ENCODE results near the gene ZMIZ1. TPM values are rescaled to one million over a fixed set of nuclear protein-coding genes. Genes with fewer than 3 reads are reported as not detected.

Gene ZMIZ1
- total and polyA plus RNA-seq, 2 donors (not counting 1 experiment from before 2014, with no cell fraction given), result 6.3 to 30.6 TPM

GRCh38 chr10:79168210-79168609 lies 99.4 kb downstream of the ZMIZ1 start:
- Histone ChIP-seq H3K4me3 (replicated peaks in 1 of 4; ENCODE audit: control extremely low read depth in 1 of 4, insufficient read depth in 1 of 4, low read depth in 3 of 4, low read length in 4 of 4) (no peak overlapping the region), H3K27ac (ENCODE audit: insufficient read depth, low read length) (no peak overlapping the region), H4K20me1 (ENCODE audit: control insufficient read depth, extremely low read depth, insufficient read depth, low read length) (no peaks in the 10 kb centered on the region), H2AFZ (ENCODE audit: low read length) (no peak overlapping the region), H3K27me3 (ENCODE audit: control insufficient read depth, insufficient read depth, low read length) (no peaks in the 10 kb centered on the region), H3K4me1 (ENCODE audit: control insufficient read depth, extremely low read depth, insufficient read depth, low read length) (peaks cover 4% of the 10 kb centered on the region), H3K9me3 (ENCODE audit: control insufficient read depth, insufficient read depth, low read depth, low read length) (no peaks in the 10 kb centered on the region), H3K79me2 (ENCODE audit: control insufficient read depth, insufficient read depth, low read length) (peaks cover 18% of the 10 kb centered on the region), H3K36me3 (ENCODE audit: control insufficient read depth, insufficient read depth, low read length) (peaks cover 20% of the 10 kb centered on the region), H3K9ac (ENCODE audit: insufficient read depth, low read length) (no peak overlapping the region), H3K4me2 (ENCODE audit: extremely low read depth, insufficient read depth, low read length) (no peak overlapping the region)
- TF ChIP-seq EZH2 (IDR thresholded peaks at IDR 0.05; ENCODE audit: low read length, missing control alignments), result no peak
- TF ChIP-seq CTCF (conservative IDR thresholded peaks at IDR 0.05 in 1 of 2, IDR thresholded peaks at IDR 0.05 in 1 of 2; ENCODE audit: low read depth in 1 of 2, low read length in 2 of 2), result no peak
- DNase-seq (ENCODE audit: low read depth in 2 of 2), result no peak

GRCh38 chr10:79170226-79170752 lies 101.5 kb downstream of the ZMIZ1 start:
- Histone ChIP-seq H3K79me2 (ENCODE audit: control insufficient read depth, insufficient read depth, low read length) (peaks cover 5% of the 10 kb centered on the region), H4K20me1 (ENCODE audit: control insufficient read depth, extremely low read depth, insufficient read depth, low read length) (no peaks in the 10 kb centered on the region)

GRCh38 chr10:79170993-79171392 lies 102.2 kb downstream of the ZMIZ1 start:
- Histone ChIP-seq H3K9me3 (ENCODE audit: control insufficient read depth, insufficient read depth, low read depth, low read length) (no peaks in the 10 kb centered on the region), H3K4me2 (ENCODE audit: extremely low read depth, insufficient read depth, low read length) (no peak overlapping the region), H3K27ac (ENCODE audit: insufficient read depth, low read length) (no peak overlapping the region), H3K79me2 (ENCODE audit: control insufficient read depth, insufficient read depth, low read length) (peaks cover 2% of the 10 kb centered on the region), H3K4me1 (ENCODE audit: control insufficient read depth, extremely low read depth, insufficient read depth, low read length) (peaks cover 7% of the 10 kb centered on the region), H3K27me3 (ENCODE audit: control insufficient read depth, insufficient read depth, low read length) (no peaks in the 10 kb centered on the region), H3K36me3 (ENCODE audit: control insufficient read depth, insufficient read depth, low read length) (peaks cover 17% of the 10 kb centered on the region), H2AFZ (ENCODE audit: low read length) (no peak overlapping the region), H4K20me1 (ENCODE audit: control insufficient read depth, extremely low read depth, insufficient read depth, low read length) (no peaks in the 10 kb centered on the region), H3K4me3 (replicated peaks in 1 of 4; ENCODE audit: control extremely low read depth in 1 of 4, insufficient read depth in 1 of 4, low read depth in 3 of 4, low read length in 4 of 4) (no peak overlapping the region), H3K9ac (ENCODE audit: insufficient read depth, low read length) (no peak overlapping the region)
- TF ChIP-seq CTCF (conservative IDR thresholded peaks at IDR 0.05 in 1 of 2, IDR thresholded peaks at IDR 0.05 in 1 of 2; ENCODE audit: low read depth in 1 of 2, low read length in 2 of 2), result no peak
- no peak for TF ChIP-seq EZH2 (IDR thresholded peaks at IDR 0.05; ENCODE audit: low read length, missing control alignments)
- DNase-seq (ENCODE audit: low read depth in 2 of 2), result no peak

More at GRCh38 chr10:79170226-79170752, 101.5 kb downstream of the ZMIZ1 start:
- Histone ChIP-seq H3K9me3 (ENCODE audit: control insufficient read depth, insufficient read depth, low read depth, low read length) (no peaks in the 10 kb centered on the region), H3K4me3 (replicated peaks in 1 of 4; ENCODE audit: control extremely low read depth in 1 of 4, insufficient read depth in 1 of 4, low read depth in 3 of 4, low read length in 4 of 4) (no peak overlapping the region), H3K27ac (ENCODE audit: insufficient read depth, low read length) (no peak overlapping the region), H3K9ac (ENCODE audit: insufficient read depth, low read length) (no peak overlapping the region), H3K4me2 (ENCODE audit: extremely low read depth, insufficient read depth, low read length) (no peak overlapping the region), H3K36me3 (ENCODE audit: control insufficient read depth, insufficient read depth, low read length) (peaks cover 17% of the 10 kb centered on the region), H3K27me3 (ENCODE audit: control insufficient read depth, insufficient read depth, low read length) (no peaks in the 10 kb centered on the region), H3K4me1 (ENCODE audit: control insufficient read depth, extremely low read depth, insufficient read depth, low read length) (peaks cover 8% of the 10 kb centered on the region), H2AFZ (ENCODE audit: low read length) (no peak overlapping the region)
- TF ChIP-seq EZH2 (IDR thresholded peaks at IDR 0.05; ENCODE audit: low read length, missing control alignments), result no peak
- TF ChIP-seq CTCF (conservative IDR thresholded peaks at IDR 0.05 in 1 of 2, IDR thresholded peaks at IDR 0.05 in 1 of 2; ENCODE audit: low read depth in 1 of 2, low read length in 2 of 2), result no peak
- DNase-seq (ENCODE audit: low read depth in 2 of 2), result no peak

Data from fibroblast of lung (primary cell).